OCI-LY3 (cell line): ENCODE results near the gene UCHL3.

Source experiments
- CTCF ChIP-seq: fragments of 200-600, 300-600 bp; sonication (generic); IDR thresholded peaks from 2 replicates; pipeline ENCODE4 v1.5.1; 2014; ENCODE audit warnings: antibody characterized with exemption, low read length, low read depth
- EZH2phosphoT487 ChIP-seq: fragments of 200-600 bp; shearing (Covaris generic); IDR thresholded peaks from 2 replicates; pipeline ENCODE4 v1.6.1; 2018; ENCODE audit warnings: antibody characterized with exemption, mixed run types, low read depth

- no peak for TF ChIP-seq CTCF
- no peak for TF ChIP-seq EZH2phosphoT487
These were observed 70.4 kb downstream of the UCHL3 start for GRCh38 chr13:75620020-75620419.
